Body of pancreas (tissue), 4 donors: ENCODE data around the gene AMPD3.

Source experiments
- POLR2A ChIP-seq, 3 donors: fragments of 450-650 bp; IDR thresholded peaks; one replicate each; pipeline ENCODE4 v1.6.1; 2016; ENCODE audit warnings: antibody characterized with exemption in 3 of 3, mild to moderate bottlenecking in 2 of 3
- TF ChIP-seq, protein P1 (sequence below), 7 experiments: fragments of 450-650 bp in 4 of 7; fragments of 200-600 bp in 3 of 7; sonication (generic) in 3 of 7; IDR thresholded peaks; one replicate each; pipeline ENCODE4 v1.5.1; 2016 to 2019; ENCODE audit warnings: antibody characterized with exemption in 7 of 7

DNA sequence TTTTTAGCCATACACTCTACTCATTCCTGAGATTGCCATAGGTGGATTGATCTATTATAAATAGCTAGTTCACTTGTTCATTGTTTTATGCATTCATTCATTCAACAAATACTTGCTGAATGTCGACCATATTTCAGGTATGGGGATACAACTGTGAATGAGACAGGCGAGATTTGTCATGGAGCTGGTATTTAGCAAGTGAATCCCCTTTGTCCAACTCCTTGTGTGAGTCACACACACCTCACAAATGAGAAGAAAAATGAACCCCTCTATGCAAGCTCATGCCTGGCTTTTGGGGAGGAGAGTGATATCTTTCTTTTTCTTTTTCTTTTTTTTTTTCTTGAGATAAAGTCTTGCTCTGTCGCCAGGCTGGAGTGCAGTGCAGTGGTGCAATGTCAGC, 1.8 kb upstream of the AMPD3 start:
- TF ChIP-seq, protein P1, sequence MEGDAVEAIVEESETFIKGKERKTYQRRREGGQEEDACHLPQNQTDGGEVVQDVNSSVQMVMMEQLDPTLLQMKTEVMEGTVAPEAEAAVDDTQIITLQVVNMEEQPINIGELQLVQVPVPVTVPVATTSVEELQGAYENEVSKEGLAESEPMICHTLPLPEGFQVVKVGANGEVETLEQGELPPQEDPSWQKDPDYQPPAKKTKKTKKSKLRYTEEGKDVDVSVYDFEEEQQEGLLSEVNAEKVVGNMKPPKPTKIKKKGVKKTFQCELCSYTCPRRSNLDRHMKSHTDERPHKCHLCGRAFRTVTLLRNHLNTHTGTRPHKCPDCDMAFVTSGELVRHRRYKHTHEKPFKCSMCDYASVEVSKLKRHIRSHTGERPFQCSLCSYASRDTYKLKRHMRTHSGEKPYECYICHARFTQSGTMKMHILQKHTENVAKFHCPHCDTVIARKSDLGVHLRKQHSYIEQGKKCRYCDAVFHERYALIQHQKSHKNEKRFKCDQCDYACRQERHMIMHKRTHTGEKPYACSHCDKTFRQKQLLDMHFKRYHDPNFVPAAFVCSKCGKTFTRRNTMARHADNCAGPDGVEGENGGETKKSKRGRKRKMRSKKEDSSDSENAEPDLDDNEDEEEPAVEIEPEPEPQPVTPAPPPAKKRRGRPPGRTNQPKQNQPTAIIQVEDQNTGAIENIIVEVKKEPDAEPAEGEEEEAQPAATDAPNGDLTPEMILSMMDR (IDR thresholded peaks at IDR 0.05), result no peak
- TF ChIP-seq POLR2A (IDR thresholded peaks at IDR 0.05), result no peak
